Measurements from ENCODE around the gene MEN1. TPM values are rescaled to one million over a fixed set of nuclear protein-coding genes. Genes with fewer than 3 reads are reported as not detected.

The MEN1 gene
- total and polyA plus RNA-seq, 2 of the 13 experiments (the other 11 are each of a cell fraction or from before 2014, with no cell fraction given), result 20.5 to 27.3 TPM

GRCh38 chr11:64778223-64778472, 32.2 kb downstream of the MEN1 start:
- Histone ChIP-seq H3K27me3 (ENCODE audit: control insufficient read depth in 1 of 2, insufficient read depth in 2 of 2, low read length in 2 of 2) (no peaks in the 10 kb centered on the region; a peak in 1 of 5 replicates), H3K4me3 (replicated peaks in 1 of 3; ENCODE audit: insufficient read depth in 1 of 3, low read depth in 2 of 3, low read length in 3 of 3) (peak overlapping the region; percentile 78 to 94 (median 94); a peak in 5 of 6 replicates), H3K36me3 (replicated peaks in 1 of 2; ENCODE audit: control insufficient read depth in 1 of 2, insufficient read depth in 2 of 2, low read length in 2 of 2) (peaks cover 22 to 41% of the 10 kb centered on the region in 2 experiments), H3K4me2 (ENCODE audit: low read depth, low read length) (peak overlapping the region; percentile 50), H3K4me1 (ENCODE audit: insufficient read depth, low read length) (peaks cover 44% of the 10 kb centered on the region), H3K9me3 (ENCODE audit: low read length) (no peaks in the 10 kb centered on the region), H3K9ac (ENCODE audit: insufficient read depth, low read depth, low read length) (peak overlapping the region; percentile 97), H4K20me1 (ENCODE audit: insufficient read depth, low read length) (peaks cover 44% of the 10 kb centered on the region), H3K27ac (ENCODE audit: extremely low read length, insufficient read depth, low read length) (peak overlapping the region; percentile 99), H2AFZ (ENCODE audit: low read length) (no peak overlapping the region), H3K79me2 (ENCODE audit: insufficient read depth, low read length) (peaks cover 42% of the 10 kb centered on the region)
- no TSS peak for BruUV-seq (replicated peaks)
- DNase-seq (ENCODE audit: low spot score) (no peak), FAIRE-seq (no peak), ATAC-seq (no peak)
- ChIA-PET CTCF (ENCODE audit: low intra/inter-chr PET ratio, low total read pairs) (no interaction called here), POLR2A (interaction anchor here (0.8 to 2.0 kb wide), 22 partner anchors 8 to 644 kb away, joined by 3 to 24 read pairs (median 6); partner anchors contain the start of genes FAU, MAP4K2, MEN1 and MRPL49)
- in situ Hi-C loops (cut with HindIII; ENCODE audit: extremely low pct_ligation_motif_present, low pct_unique_long_range_greater_than_20kb) (no loop called here), intact Hi-C loops (cut with micrococcal nuclease; ENCODE audit: unreplicated experiment) (loop anchor here (2.0 kb wide), 1 partner anchor 25 kb away; the partner anchor contains the start of gene MAP4K2)
- WGBS (ENCODE audit: low lambda C conversion rate), result 1% methylated on average over 17 of the region's 28 CpGs
- peak; percentile 55 for TF ChIP-seq CCDC6 (CRISPR knock-in tag; IDR thresholded peaks at IDR 0.05)
- TF ChIP-seq GABPB1 (CRISPR knock-in tag; IDR thresholded peaks at IDR 0.05), result no peak
- TF ChIP-seq KAT7 (CRISPR knock-in tag; IDR thresholded peaks at IDR 0.05; ENCODE audit: borderline replicate concordance), result 0 out of 2 replicates have a peak, but pooled peaks have one; percentile 28
- TF ChIP-seq PHF8 (CRISPR knock-in tag; IDR thresholded peaks at IDR 0.05), result peak; percentile 75
- TF ChIP-seq ZNF792 (CRISPR knock-in tag; IDR thresholded peaks at IDR 0.05), result no peak
- no peak for TF ChIP-seq ZNF766 (CRISPR knock-in tag; IDR thresholded peaks at IDR 0.05; ENCODE audit: borderline replicate concordance)
- no peak for TF ChIP-seq RARA (CRISPR knock-in tag; IDR thresholded peaks at IDR 0.05)
- no peak for TF ChIP-seq THAP7 (CRISPR knock-in tag; IDR thresholded peaks at IDR 0.05)
- 0 out of 2 replicates have a peak, but pooled peaks have one; percentile 44 for TF ChIP-seq ZNF746 (CRISPR knock-in tag; IDR thresholded peaks at IDR 0.05)
- no peak; the same call in 1 of the 2 replicates for TF ChIP-seq ESRRA (CRISPR knock-in tag; IDR thresholded peaks at IDR 0.05; ENCODE audit: low read depth)
- TF ChIP-seq AGO2 (optimal IDR thresholded peaks at IDR 0.05; ENCODE audit: low read depth, low read length), result peak; percentile 91
- TF ChIP-seq RBFOX2 (IDR thresholded peaks at IDR 0.05; ENCODE audit: low read depth, low read length), result peak; percentile 92
- TF ChIP-seq ZBTB14 (CRISPR knock-in tag; IDR thresholded peaks at IDR 0.05), result peak; percentile 73; the same call in 1 of the 2 replicates
- peak; percentile 39; the same call in 1 of the 2 replicates for TF ChIP-seq RAD21 (CRISPR knock-in tag; IDR thresholded peaks at IDR 0.05)
- TF ChIP-seq ZNF280B (CRISPR knock-in tag; IDR thresholded peaks at IDR 0.05; ENCODE audit: borderline replicate concordance), result no peak
- no peak for TF ChIP-seq IKZF4 (CRISPR knock-in tag; IDR thresholded peaks at IDR 0.05; ENCODE audit: borderline replicate concordance, low read depth, not compliant biosample characterization)
- no peak for TF ChIP-seq ZNF17 (CRISPR knock-in tag; IDR thresholded peaks at IDR 0.05)
- peak; percentile 84; the same call in 1 of the 2 replicates for TF ChIP-seq ZNF564 (CRISPR knock-in tag; IDR thresholded peaks at IDR 0.05)
- 0 out of 2 replicates have a peak, but pooled peaks have one; percentile 12 for TF ChIP-seq ZNF770 (CRISPR knock-in tag; IDR thresholded peaks at IDR 0.05)
- no peak for TF ChIP-seq BHLHE40 (IDR thresholded peaks at IDR 0.05; ENCODE audit: low read length)
- TF ChIP-seq ZFYVE20 (CRISPR knock-in tag; IDR thresholded peaks at IDR 0.05; ENCODE audit: borderline replicate concordance, low read depth), result no peak

Data from HepG2 (cell line).